Thoracic aorta (tissue), 2 donors: ENCODE results near the gene MFN1. TPM values are rescaled to one million over a fixed set of nuclear protein-coding genes. Genes with fewer than 3 reads are reported as not detected.
A peak's percentile ranks its signal among the peaks of the same experiment; 100 is the strongest.

Source experiments
- ATAC-seq: fragments of 150-250 bp; one replicate; pipeline ENCODE4 v1.8.0; 2017; ENCODE audit warnings: low read depth; ENCODE audit not compliant: insufficient number of reproducible peaks, low FRiP score
- DNase-seq: peaks from one replicate; pipeline ENCODE4 v3.0.0-alpha.2; 2020; ENCODE audit warnings: low spot score
- H3K27ac ChIP-seq, 2 donors: fragments of 200-600 bp; sonication (generic); 1 replicate in 1 of 2; 2 replicates in 1 of 2; pipeline ENCODE4 v1.5.1; 2016; ENCODE audit warnings: mild to moderate bottlenecking in 2 of 2, moderate library complexity in 2 of 2
- H3K27me3 ChIP-seq: fragments of 200-600 bp; sonication (generic); replicated peaks from 2 replicates; pipeline ENCODE4 v1.6.0; 2016; ENCODE audit warnings: mild to moderate bottlenecking; ENCODE audit not compliant: insufficient read depth
- H3K36me3 ChIP-seq: fragments of 200-600 bp; sonication (generic); one replicate; pipeline ENCODE4 v1.5.1; 2016
- H3K4me1 ChIP-seq, 2 donors: fragments of 200-600 bp; sonication (generic); 1 replicate in 1 of 2; 2 replicates in 1 of 2; pipeline versions ENCODE4 v1.5.1 to v1.6.0; 2016; ENCODE audit warnings: low read depth in 2 of 2, mild to moderate bottlenecking in 1 of 2; ENCODE audit not compliant: control insufficient read depth in 1 of 2
- H3K4me3 ChIP-seq: fragments of 200-600 bp; sonication (generic); 2 replicates; pipeline ENCODE4 v1.5.1; 2016; ENCODE audit warnings: mild to moderate bottlenecking
- H3K9me3 ChIP-seq: fragments of 200-600 bp; sonication (generic); 2 replicates; pipeline ENCODE4 v1.5.1; 2016
- CTCF ChIP-seq: fragments of 200-600 bp; sonication (generic); IDR thresholded peaks from one replicate; pipeline ENCODE4 v1.5.1; 2019; ENCODE audit warnings: antibody characterized with exemption
- total RNA-seq, 2 donors: library from RNA; depleted of rRNA; stranded (reverse); fragments of >200 nt; gene quantifications; one replicate each; pipeline versions ENCODE4 v1.1.0 to v1.2.3, GENCODE V29; 2016

Gene MFN1
- total RNA-seq, 2 donors from 2014 or later: 26.3 to 57.4 TPM

DNA sequence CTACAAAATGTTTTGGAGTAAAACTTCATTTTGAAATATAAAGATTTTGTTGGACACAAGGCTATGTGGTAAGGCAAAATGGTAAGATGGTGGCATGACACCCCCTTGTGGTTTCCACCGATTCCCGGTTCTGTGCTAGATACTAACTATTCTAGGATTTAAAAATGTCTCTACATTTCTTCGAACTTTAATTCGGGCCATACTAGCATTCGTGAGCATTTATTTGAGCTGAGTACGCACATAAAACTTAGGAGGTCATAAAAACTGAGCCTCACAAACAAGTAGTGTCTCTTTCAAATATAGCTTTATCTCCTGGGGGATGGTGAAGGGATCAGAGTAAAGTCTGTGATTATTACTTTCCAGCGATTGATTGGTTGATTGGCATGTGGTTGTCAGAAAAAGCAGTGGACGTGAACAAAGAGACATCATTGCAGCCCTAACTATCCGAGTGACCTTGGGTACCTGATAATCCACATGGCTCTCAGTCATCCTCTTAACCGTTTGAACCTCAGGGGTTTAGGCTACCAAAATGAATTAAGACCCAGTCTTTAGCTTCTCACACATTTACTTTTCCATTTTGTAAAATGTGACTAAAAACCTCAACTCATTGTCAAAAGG lies 25.7 kb upstream of the MFN1 start:
- Histone ChIP-seq H3K27me3 (no peaks in the 10 kb centered on the region), H3K36me3 (no peaks in the 10 kb centered on the region), H3K9me3 (no peaks in the 10 kb centered on the region), H3K27ac (peak overlapping the region; percentile 91 to 96), H3K4me1 (peaks cover 15 to 29% of the 10 kb centered on the region in 2 donors), H3K4me3 (peak overlapping the region; percentile 79)
- TF ChIP-seq CTCF: peak; percentile 41
- no peak for DNase-seq
- no peak for ATAC-seq

DNA sequence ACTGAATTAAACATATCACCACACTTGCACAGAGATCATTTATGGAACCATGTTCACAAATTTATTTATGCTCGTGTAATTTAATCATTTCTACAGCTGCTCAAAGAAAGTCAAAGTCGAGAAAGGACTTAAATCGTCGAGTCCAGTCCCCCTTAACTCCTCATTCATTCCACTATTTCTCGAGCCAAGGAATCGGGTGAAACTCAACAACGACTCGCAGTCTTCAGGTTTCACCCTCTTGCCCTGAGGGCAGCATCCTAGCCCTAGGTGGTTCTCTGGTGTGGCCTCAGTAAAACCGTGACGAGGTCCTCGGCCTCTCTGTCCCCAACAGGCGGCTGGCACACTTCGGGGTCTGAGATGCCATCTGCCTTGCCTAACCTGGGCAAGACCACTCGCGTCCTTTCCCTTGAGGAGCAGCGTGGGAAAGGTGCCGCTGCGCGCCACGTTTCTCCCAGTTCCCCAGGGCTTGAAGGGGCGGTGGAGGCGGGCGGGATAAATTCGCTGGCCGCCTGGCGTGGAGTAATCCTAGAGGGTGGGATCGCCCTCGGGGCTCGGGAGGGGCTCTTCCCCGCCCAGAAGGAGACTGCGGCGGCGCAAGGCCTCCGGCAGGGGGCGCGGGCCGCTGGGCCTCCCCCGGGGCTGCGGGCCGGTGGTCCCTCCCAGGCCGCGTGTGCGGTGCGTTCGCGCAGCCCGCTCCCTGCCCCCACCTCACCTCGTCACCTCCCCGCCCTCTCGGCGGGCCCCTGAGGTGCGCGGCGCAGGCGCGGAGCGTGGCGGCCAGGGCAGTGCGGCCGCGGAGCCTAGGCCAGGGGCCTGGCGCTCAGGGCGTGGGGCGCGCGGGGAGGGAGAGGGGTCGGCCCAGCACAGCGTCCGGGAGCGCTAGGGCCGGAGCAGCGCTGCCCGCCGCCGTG lies 25.0 kb upstream of the MFN1 start, which contains the start of gene ZNF639:
Gene ZNF639, plus strand, starts transcription at position 746 of the 911 bp plus-strand sequence. CDS start 5,263 bp downstream, outside the sequence.
- DNase-seq (peak; percentile 32), ATAC-seq (peak; percentile 71)
- Histone ChIP-seq H3K4me1 (peaks cover 17 to 29% of the 10 kb centered on the region in 2 donors), H3K27ac (peak within 1 kb of the TSS; percentile 91 to 96), H3K36me3 (no peaks in the 10 kb centered on the region), H3K4me3 (peak within 1 kb of the TSS; percentile 79), H3K9me3 (no peaks in the 10 kb centered on the region), H3K27me3 (no peaks in the 10 kb centered on the region)
- peak; percentile 84 for TF ChIP-seq CTCF

- peak overlapping the region; percentile 91 to 96 for H3K27ac ChIP-seq
- TF ChIP-seq CTCF: no peak
Observed at GRCh38 chr3:179323197-179324110, 24.1 kb upstream of the MFN1 start.

DNA sequence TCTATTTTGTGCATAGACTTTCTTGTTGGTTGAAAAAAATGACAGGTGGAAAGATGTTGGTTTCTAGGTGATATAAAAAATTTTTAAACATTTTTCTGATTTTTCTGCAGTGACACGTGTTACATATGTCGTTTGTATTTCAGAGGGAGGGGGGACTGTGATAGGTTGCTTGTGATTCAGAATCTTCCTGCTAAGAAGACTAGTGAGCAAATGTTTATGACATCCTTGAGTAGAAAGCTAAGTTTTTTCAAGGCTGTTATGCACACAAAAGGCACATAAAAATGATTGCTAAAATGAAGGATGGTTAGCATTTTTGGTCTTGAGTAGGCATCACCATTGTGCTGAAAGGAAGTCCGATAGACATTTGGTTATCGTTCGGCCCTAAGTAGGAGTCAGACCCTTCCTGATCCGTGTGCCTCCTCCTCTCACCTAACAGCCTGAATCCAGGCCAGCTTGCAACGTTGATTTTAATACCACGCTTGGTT lies 23.2 kb upstream of the MFN1 start:
- Histone ChIP-seq H3K27me3 (no peaks in the 10 kb centered on the region), H3K36me3 (peaks cover 11% of the 10 kb centered on the region), H3K4me1 (peaks cover 17 to 29% of the 10 kb centered on the region in 2 donors), H3K27ac (peak overlapping the region; percentile 4 to 91), H3K9me3 (no peaks in the 10 kb centered on the region), H3K4me3 (peak overlapping the region; percentile 79)
- TF ChIP-seq CTCF: no peak
- no peak for DNase-seq
- no peak for ATAC-seq

More at GRCh38 chr3:179323197-179324110, 24.1 kb upstream of the MFN1 start:
- peaks cover 17 to 29% of the 10 kb centered on the region in 2 donors for H3K4me1 ChIP-seq
- H3K27me3 ChIP-seq: no peaks in the 10 kb centered on the region
- peaks cover 3% of the 10 kb centered on the region for H3K36me3 ChIP-seq
- ATAC-seq: peak; percentile 39
- no peaks in the 10 kb centered on the region for H3K9me3 ChIP-seq
- DNase-seq: peak; percentile 48
- peak overlapping the region; percentile 79 for H3K4me3 ChIP-seq
